ENCODE results near the gene SYNGAP1.

SYNGAP1 gene

GRCh38 chr6:33405386-33405940, 14.4 kb upstream of the SYNGAP1 start:
- no peak overlapping the region for H3K4me2 ChIP-seq (ENCODE audit: low read depth, low read length)

GRCh38 chr6:33406126-33406525, 13.7 kb upstream of the SYNGAP1 start:
- H3K9me2 ChIP-seq (replicated peaks; ENCODE audit: insufficient read depth, low read length) = no peaks in the 10 kb centered on the region
- no peak overlapping the region for H3K9ac ChIP-seq (ENCODE audit: low read length)
- no peak overlapping the region for H3K27ac ChIP-seq (ENCODE audit: low read length)
- H3K4me1 ChIP-seq (ENCODE audit: low read length) = no peaks in the 10 kb centered on the region
- H3K36me3 ChIP-seq (replicated peaks; ENCODE audit: insufficient read depth, low read length) = peaks cover 7% of the 10 kb centered on the region; the same call in 1 of the 2 replicates
- H2AFZ ChIP-seq (ENCODE audit: low read length) = no peak overlapping the region
- H3K9me3 ChIP-seq (replicated peaks; ENCODE audit: insufficient read depth, low read length) = no peaks in the 10 kb centered on the region
- no peaks in the 10 kb centered on the region for H4K20me1 ChIP-seq (ENCODE audit: insufficient read depth, low read length)
- no peaks in the 10 kb centered on the region for H3K27me3 ChIP-seq (replicated peaks; ENCODE audit: insufficient read depth, low read length)
- no peak for TF ChIP-seq EZH2 (optimal IDR thresholded peaks at IDR 0.05; ENCODE audit: low read depth, low read length)
- no peak for TF ChIP-seq EZH2phosphoT487 (IDR thresholded peaks at IDR 0.05; ENCODE audit: low read length)
- TF ChIP-seq CTCF (IDR thresholded peaks at IDR 0.05; ENCODE audit: low read length) = no peak
- H3K4me2 ChIP-seq (ENCODE audit: low read depth, low read length) = no peak overlapping the region
- H3K79me2 ChIP-seq (ENCODE audit: low read length) = peaks cover 48% of the 10 kb centered on the region
- H3K4me3 ChIP-seq (ENCODE audit: low read length) = no peak overlapping the region
- DNase-seq = no peak
- H3F3A ChIP-seq (ENCODE audit: insufficient read depth, low read length) = peaks cover 45% of the 10 kb centered on the region

More at GRCh38 chr6:33405386-33405940, 14.4 kb upstream of the SYNGAP1 start:
- no peak for DNase-seq
- Histone ChIP-seq H3K4me1 (ENCODE audit: low read length) (no peaks in the 10 kb centered on the region), H3K79me2 (ENCODE audit: low read length) (peaks cover 53% of the 10 kb centered on the region), H3K9me3 (replicated peaks; ENCODE audit: insufficient read depth, low read length) (no peaks in the 10 kb centered on the region), H3K36me3 (replicated peaks; ENCODE audit: insufficient read depth, low read length) (peaks cover 7% of the 10 kb centered on the region; the same call in 1 of the 2 replicates), H3K9me2 (replicated peaks; ENCODE audit: insufficient read depth, low read length) (no peaks in the 10 kb centered on the region), H2AFZ (ENCODE audit: low read length) (no peak overlapping the region), H4K20me1 (ENCODE audit: insufficient read depth, low read length) (no peaks in the 10 kb centered on the region), H3K9ac (ENCODE audit: low read length) (no peak overlapping the region), H3K4me3 (ENCODE audit: low read length) (no peak overlapping the region), H3K27ac (ENCODE audit: low read length) (no peak overlapping the region), H3K27me3 (replicated peaks; ENCODE audit: insufficient read depth, low read length) (no peaks in the 10 kb centered on the region), H3F3A (ENCODE audit: insufficient read depth, low read length) (peaks cover 45% of the 10 kb centered on the region)
- no peak for TF ChIP-seq EZH2 (optimal IDR thresholded peaks at IDR 0.05; ENCODE audit: low read depth, low read length)

- DNase-seq = no peak
- Histone ChIP-seq H3K36me3 (replicated peaks; ENCODE audit: insufficient read depth, low read length) (peaks cover 7% of the 10 kb centered on the region; the same call in 1 of the 2 replicates), H3F3A (ENCODE audit: insufficient read depth, low read length) (peaks cover 45% of the 10 kb centered on the region), H3K9me3 (replicated peaks; ENCODE audit: insufficient read depth, low read length) (no peaks in the 10 kb centered on the region), H3K4me1 (ENCODE audit: low read length) (no peaks in the 10 kb centered on the region), H3K4me3 (ENCODE audit: low read length) (no peak overlapping the region), H3K9me2 (replicated peaks; ENCODE audit: insufficient read depth, low read length) (no peaks in the 10 kb centered on the region), H4K20me1 (ENCODE audit: insufficient read depth, low read length) (no peaks in the 10 kb centered on the region), H3K27me3 (replicated peaks; ENCODE audit: insufficient read depth, low read length) (no peaks in the 10 kb centered on the region), H3K79me2 (ENCODE audit: low read length) (peaks cover 47% of the 10 kb centered on the region), H2AFZ (ENCODE audit: low read length) (no peak overlapping the region), H3K9ac (ENCODE audit: low read length) (no peak overlapping the region), H3K4me2 (ENCODE audit: low read depth, low read length) (no peak overlapping the region), H3K27ac (ENCODE audit: low read length) (no peak overlapping the region)
- peak; percentile 16; the same call in 1 of the 2 replicates for TF ChIP-seq CTCF (IDR thresholded peaks at IDR 0.05; ENCODE audit: low read length)
- TF ChIP-seq EZH2 (optimal IDR thresholded peaks at IDR 0.05; ENCODE audit: low read depth, low read length) = no peak
These were observed 12.6 kb upstream of the SYNGAP1 start for GRCh38 chr6:33407132-33407718.

All from MM.1S (cell line).